Esophagus muscularis mucosa (tissue), 4 donors: ENCODE results near the gene ZBTB47. TPM values are rescaled to one million over a fixed set of nuclear protein-coding genes. Genes with fewer than 3 reads are reported as not detected.

Experiments
- DNase-seq: peaks from one replicate; pipeline ENCODE4 v3.0.0-alpha.2; 2017; ENCODE audit errors: extremely low spot score
- H3K27ac ChIP-seq, 4 donors: fragments of 200-600 bp; sonication (generic); replicated peaks in 1 of 4; 1 replicate in 3 of 4; 2 replicates in 1 of 4; pipeline ENCODE4 v1.5.1; 2016 to 2019; ENCODE audit warnings: mild to moderate bottlenecking in 1 of 4
- H3K27me3 ChIP-seq, 4 donors: fragments of 200-600 bp; sonication (generic); one replicate each; pipeline versions ENCODE4 v1.5.1 to v1.6.0; 2016 to 2019
- H3K36me3 ChIP-seq, 4 donors: fragments of 200-600 bp; sonication (generic); one replicate each; pipeline ENCODE4 v1.5.1; 2016 to 2019
- H3K4me1 ChIP-seq, 4 donors: fragments of 200-600 bp; sonication (generic); one replicate each; pipeline ENCODE4 v1.5.1; 2016 to 2019
- H3K4me3 ChIP-seq, 4 donors: fragments of 200-600 bp; sonication (generic); 1 replicate in 2 of 4; 2 replicates in 2 of 4; pipeline ENCODE4 v1.5.1; 2016 to 2019; ENCODE audit warnings: mild to moderate bottlenecking in 4 of 4, moderate library complexity in 1 of 4
- H3K9me3 ChIP-seq, 4 donors: fragments of 200-600 bp; sonication (generic); 1 replicate in 3 of 4; 2 replicates in 1 of 4; pipeline ENCODE4 v1.5.1; 2016 to 2019
- EP300 ChIP-seq: sonication (generic); formaldehyde crosslinking; IDR thresholded peaks from one replicate; pipeline ENCODE4 v1.6.1; 2017; ENCODE audit warnings: antibody characterized with exemption
- POLR2A ChIP-seq: fragments of 450-650 bp; IDR thresholded peaks from one replicate; pipeline ENCODE4 v1.6.1; 2017; ENCODE audit warnings: antibody characterized with exemption, moderate library complexity, mild to moderate bottlenecking, low read depth
- POLR2AphosphoS5 ChIP-seq, 2 donors: sonication (generic); formaldehyde crosslinking; IDR thresholded peaks; one replicate each; pipeline ENCODE4 v1.6.1; 2017; ENCODE audit warnings: antibody characterized with exemption in 2 of 2
- WGBS: methylation state at CpG from one replicate; pipeline ENCODE4 v1.1.5; 2018; 5-methylcytosine and 5-hydroxymethylcytosine counted together
- intact Hi-C: fragments of 100-400 bp; cut with DNase I; formaldehyde crosslinking; loops from one replicate; pipeline ENCODE4 v1.15.1; 2023
- total RNA-seq, 4 donors: library from RNA; depleted of rRNA; stranded (reverse); fragments of >200 nt; gene quantifications; one replicate each; pipeline versions ENCODE4 v1.1.0 to v1.2.1, GENCODE V29; 2016
- TF ChIP-seq, protein P1 (sequence below), 3 experiments: fragments of 200-600 bp in 2 of 3; fragments of 450-650 bp in 1 of 3; sonication (generic) in 2 of 3; IDR thresholded peaks; one replicate each; pipeline ENCODE4 v1.5.1; 2017 to 2019; ENCODE audit warnings: antibody characterized with exemption in 3 of 3, mild to moderate bottlenecking in 2 of 3, moderate library complexity in 1 of 3

ZBTB47 gene
- total RNA-seq, 4 donors from 2014 or later: 75.4 to 137 (median 95.7) TPM

GRCh38 chr3:42612217-42612616 lies 41.3 kb upstream of the ZBTB47 start:
- H3K4me1 ChIP-seq: peaks cover 52 to 93% (median 72%) of the 10 kb centered on the region in 4 donors
- H3K27ac ChIP-seq: peak overlapping the region; percentile 49 to 67 (median 62)
- H3K4me3 ChIP-seq: no peak overlapping the region
- 71% methylated on average over 1 of the region's 1 CpG for WGBS
- DNase-seq: no peak
- H3K9me3 ChIP-seq: no peaks in the 10 kb centered on the region
- H3K36me3 ChIP-seq: peaks cover 0 to 7% (median 0%) of the 10 kb centered on the region in 4 donors
- intact Hi-C loops: no loop called here
- H3K27me3 ChIP-seq: no peaks in the 10 kb centered on the region
- TF ChIP-seq, protein P1, sequence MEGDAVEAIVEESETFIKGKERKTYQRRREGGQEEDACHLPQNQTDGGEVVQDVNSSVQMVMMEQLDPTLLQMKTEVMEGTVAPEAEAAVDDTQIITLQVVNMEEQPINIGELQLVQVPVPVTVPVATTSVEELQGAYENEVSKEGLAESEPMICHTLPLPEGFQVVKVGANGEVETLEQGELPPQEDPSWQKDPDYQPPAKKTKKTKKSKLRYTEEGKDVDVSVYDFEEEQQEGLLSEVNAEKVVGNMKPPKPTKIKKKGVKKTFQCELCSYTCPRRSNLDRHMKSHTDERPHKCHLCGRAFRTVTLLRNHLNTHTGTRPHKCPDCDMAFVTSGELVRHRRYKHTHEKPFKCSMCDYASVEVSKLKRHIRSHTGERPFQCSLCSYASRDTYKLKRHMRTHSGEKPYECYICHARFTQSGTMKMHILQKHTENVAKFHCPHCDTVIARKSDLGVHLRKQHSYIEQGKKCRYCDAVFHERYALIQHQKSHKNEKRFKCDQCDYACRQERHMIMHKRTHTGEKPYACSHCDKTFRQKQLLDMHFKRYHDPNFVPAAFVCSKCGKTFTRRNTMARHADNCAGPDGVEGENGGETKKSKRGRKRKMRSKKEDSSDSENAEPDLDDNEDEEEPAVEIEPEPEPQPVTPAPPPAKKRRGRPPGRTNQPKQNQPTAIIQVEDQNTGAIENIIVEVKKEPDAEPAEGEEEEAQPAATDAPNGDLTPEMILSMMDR (IDR thresholded peaks at IDR 0.05): no peak
- TF ChIP-seq EP300: no peak
- TF ChIP-seq POLR2AphosphoS5 (IDR thresholded peaks at IDR 0.05): no peak
- TF ChIP-seq POLR2A: no peak

DNA sequence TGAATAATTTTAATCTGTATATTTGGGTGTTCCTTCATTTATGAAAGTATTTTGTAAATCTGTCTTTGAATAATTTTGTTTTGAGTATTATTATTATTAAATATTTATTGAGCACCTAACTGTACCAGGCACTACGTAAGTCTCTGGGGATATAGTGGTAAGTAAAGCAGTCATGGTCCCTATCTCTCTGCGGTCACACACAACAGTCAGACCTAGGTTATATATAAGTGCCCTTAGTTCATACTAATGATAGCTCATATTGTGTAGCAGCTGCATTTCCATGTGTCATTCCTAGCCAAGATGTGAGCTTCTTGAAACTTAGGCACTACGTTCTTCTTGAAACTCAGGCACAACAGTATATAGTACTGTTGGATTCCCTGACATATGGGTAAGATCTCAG lies 40.6 kb upstream of the ZBTB47 start:
- Histone ChIP-seq H3K36me3 (peaks cover 0 to 10% (median 3%) of the 10 kb centered on the region in 4 donors), H3K4me3 (no peak overlapping the region), H3K9me3 (no peaks in the 10 kb centered on the region), H3K4me1 (peaks cover 52 to 88% (median 70%) of the 10 kb centered on the region in 4 donors), H3K27ac (peak overlapping the region in 3 of 4 donors; percentile 11 to 33 (median 25)), H3K27me3 (no peaks in the 10 kb centered on the region)
- intact Hi-C loops: no loop called here
- TF ChIP-seq, protein P1 (IDR thresholded peaks at IDR 0.05): no peak
- no peak for TF ChIP-seq POLR2AphosphoS5 (IDR thresholded peaks at IDR 0.05)
- TF ChIP-seq POLR2A: no peak
- no peak for TF ChIP-seq EP300
- 87% methylated on average over 3 of the region's 3 CpGs for WGBS
- DNase-seq: no peak

DNA sequence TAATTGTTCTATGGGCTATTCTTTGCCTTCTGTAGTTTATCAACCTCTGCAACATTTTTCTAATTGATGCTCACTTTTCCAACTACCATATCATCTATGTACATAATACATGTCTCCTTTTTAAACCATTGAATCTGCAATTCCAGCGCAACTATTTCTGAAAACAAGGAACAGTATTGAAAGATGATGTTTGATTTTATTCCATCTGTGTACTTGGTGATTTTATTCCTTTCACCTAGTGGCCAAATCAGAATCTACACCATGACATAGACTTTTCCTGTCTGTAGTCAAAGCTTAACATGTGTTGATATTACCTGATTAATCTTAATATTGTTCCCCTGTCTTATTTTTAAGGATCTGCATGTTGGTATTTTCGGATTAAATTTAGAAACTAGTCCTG lies 40.0 kb upstream of the ZBTB47 start:
- Histone ChIP-seq H3K36me3 (peaks cover 0 to 12% (median 7%) of the 10 kb centered on the region in 4 donors), H3K27me3 (no peaks in the 10 kb centered on the region), H3K4me3 (no peak overlapping the region), H3K9me3 (no peaks in the 10 kb centered on the region), H3K27ac (peak overlapping the region in 3 of 4 donors; percentile 11 to 33 (median 25)), H3K4me1 (peaks cover 48 to 83% (median 65%) of the 10 kb centered on the region in 4 donors)
- WGBS: 79% methylated on average over 2 of the region's 2 CpGs
- no peak for DNase-seq
- no peak for TF ChIP-seq POLR2AphosphoS5 (IDR thresholded peaks at IDR 0.05)
- TF ChIP-seq, protein P1 (IDR thresholded peaks at IDR 0.05): peak; percentile 23 to 54 (median 27)
- no peak for TF ChIP-seq EP300
- no peak for TF ChIP-seq POLR2A
- intact Hi-C loops: no loop called here

DNA sequence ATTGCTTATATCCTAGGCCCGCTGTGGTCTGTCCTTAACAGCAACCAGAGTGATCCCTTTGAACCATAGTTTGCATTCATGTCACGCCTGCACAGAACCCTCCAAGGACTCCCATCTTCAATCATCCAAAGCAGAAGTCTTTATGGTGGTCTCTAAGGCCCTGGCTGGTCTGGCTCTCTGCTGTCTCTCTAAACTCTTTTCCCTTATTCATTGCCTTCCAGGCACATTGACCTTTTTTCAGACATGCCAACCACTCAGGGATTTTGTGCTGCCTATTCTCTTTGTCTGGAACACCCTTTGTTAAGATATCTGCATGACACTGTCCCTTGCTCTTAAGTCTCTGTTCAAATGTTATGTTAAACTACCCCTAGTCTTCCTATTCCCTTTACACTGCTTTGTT lies 21.9 kb upstream of the ZBTB47 start:
- H3K27ac ChIP-seq: no peak overlapping the region
- intact Hi-C loops: no loop called here
- no peak for DNase-seq
- H3K36me3 ChIP-seq: peaks cover 58 to 89% (median 70%) of the 10 kb centered on the region in 4 donors
- 97% methylated on average over 2 of the region's 2 CpGs for WGBS
- H3K9me3 ChIP-seq: no peaks in the 10 kb centered on the region
- H3K27me3 ChIP-seq: no peaks in the 10 kb centered on the region
- peaks cover 0 to 7% (median 3%) of the 10 kb centered on the region in 4 donors for H3K4me1 ChIP-seq
- TF ChIP-seq, protein P1 (IDR thresholded peaks at IDR 0.05): no peak
- TF ChIP-seq EP300: no peak
- TF ChIP-seq POLR2A: no peak
- no peak for TF ChIP-seq POLR2AphosphoS5 (IDR thresholded peaks at IDR 0.05)
- H3K4me3 ChIP-seq: no peak overlapping the region

- no peak for DNase-seq
- 87% methylated on average over 1 of the region's 1 CpG for WGBS
- intact Hi-C loops: no loop called here
- no peak overlapping the region for H3K27ac ChIP-seq
- no peaks in the 10 kb centered on the region for H3K27me3 ChIP-seq
- no peak for TF ChIP-seq POLR2AphosphoS5 (IDR thresholded peaks at IDR 0.05)
- TF ChIP-seq POLR2A: no peak
- TF ChIP-seq EP300: no peak
- TF ChIP-seq, protein P1 (IDR thresholded peaks at IDR 0.05): no peak
- peaks cover 62 to 93% (median 75%) of the 10 kb centered on the region in 4 donors for H3K36me3 ChIP-seq
- peaks cover 0 to 7% (median 3%) of the 10 kb centered on the region in 4 donors for H3K4me1 ChIP-seq
- H3K4me3 ChIP-seq: no peak overlapping the region
- no peaks in the 10 kb centered on the region for H3K9me3 ChIP-seq
These were observed 21.4 kb upstream of the ZBTB47 start for GRCh38 chr3:42632146-42632545.
